ENCODE results near the gene AURKA.

AURKA gene

DNA sequence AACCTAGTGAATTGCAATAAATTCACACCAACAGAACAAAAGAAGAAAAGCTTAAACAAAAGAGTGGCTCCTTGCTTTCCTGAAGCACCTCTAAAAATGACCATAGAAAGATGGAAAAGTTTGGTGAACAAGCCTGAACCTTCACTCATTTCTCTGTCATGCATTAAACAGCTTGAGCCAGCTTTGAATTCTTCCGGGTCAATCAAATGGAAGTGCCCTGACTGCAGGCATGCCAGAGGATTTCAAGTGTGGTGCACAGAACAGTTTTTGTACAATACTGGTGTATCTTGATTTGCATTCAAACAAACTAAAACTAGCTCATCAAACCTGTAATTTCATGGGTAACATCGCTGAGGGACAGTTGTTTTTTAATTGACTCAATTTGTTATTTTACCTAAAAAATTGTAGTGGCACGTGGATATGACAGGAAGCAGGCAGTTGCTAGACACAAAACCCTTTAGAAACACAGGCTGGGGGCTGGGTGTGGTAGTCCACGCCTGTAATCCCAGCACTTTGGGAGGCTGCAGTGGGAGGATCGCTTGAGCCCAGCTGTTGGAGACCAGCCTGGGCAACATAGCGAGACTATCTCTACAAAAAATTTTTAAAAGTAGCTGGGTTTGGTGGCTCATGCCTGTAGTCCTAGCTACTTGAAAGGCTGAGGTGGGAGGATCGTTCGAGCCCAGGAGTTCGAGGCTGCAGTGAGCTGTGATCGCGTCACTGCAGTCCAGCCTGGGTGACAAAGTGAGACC is 29.1 kb upstream of the AURKA start:
- H3K4me3 Mint-ChIP-seq: no peak overlapping the region
- H3K9me3 Mint-ChIP-seq: no peaks in the 10 kb centered on the region
- peaks cover 26% of the 10 kb centered on the region for H3K4me1 Mint-ChIP-seq
- H3K27ac Mint-ChIP-seq: peak overlapping the region; percentile 10 to 38 (median 23)
- H3K36me3 Mint-ChIP-seq (ENCODE audit: low read depth): peaks cover 16% of the 10 kb centered on the region
- TF ChIP-seq, protein P1, sequence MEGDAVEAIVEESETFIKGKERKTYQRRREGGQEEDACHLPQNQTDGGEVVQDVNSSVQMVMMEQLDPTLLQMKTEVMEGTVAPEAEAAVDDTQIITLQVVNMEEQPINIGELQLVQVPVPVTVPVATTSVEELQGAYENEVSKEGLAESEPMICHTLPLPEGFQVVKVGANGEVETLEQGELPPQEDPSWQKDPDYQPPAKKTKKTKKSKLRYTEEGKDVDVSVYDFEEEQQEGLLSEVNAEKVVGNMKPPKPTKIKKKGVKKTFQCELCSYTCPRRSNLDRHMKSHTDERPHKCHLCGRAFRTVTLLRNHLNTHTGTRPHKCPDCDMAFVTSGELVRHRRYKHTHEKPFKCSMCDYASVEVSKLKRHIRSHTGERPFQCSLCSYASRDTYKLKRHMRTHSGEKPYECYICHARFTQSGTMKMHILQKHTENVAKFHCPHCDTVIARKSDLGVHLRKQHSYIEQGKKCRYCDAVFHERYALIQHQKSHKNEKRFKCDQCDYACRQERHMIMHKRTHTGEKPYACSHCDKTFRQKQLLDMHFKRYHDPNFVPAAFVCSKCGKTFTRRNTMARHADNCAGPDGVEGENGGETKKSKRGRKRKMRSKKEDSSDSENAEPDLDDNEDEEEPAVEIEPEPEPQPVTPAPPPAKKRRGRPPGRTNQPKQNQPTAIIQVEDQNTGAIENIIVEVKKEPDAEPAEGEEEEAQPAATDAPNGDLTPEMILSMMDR (IDR thresholded peaks at IDR 0.05; ENCODE audit: unreplicated experiment in 3 of 3): no peak
- H3K27me3 Mint-ChIP-seq (ENCODE audit: low read depth): no peaks in the 10 kb centered on the region

DNA sequence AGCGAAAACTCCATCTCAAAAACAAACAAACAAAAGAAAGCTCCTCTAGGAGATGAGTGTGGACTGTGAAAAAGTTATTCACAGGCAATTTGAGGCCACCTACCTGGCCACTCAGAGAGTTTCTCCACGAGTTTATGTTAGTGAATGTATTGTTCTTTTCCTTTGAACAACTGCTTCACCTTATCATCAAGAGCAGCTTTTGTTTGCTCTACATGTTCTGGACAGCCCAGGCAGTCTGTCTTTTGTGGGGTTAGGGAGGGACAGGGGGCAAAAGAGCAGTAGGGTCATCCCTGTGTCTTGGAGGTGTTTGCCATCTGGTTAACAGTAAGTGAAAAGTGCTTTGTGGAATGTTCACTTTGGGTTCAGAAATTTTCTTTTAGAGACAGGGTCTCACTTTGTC is 28.0 kb upstream of the AURKA start:
- no peaks in the 10 kb centered on the region for H3K27me3 Mint-ChIP-seq (ENCODE audit: low read depth)
- H3K4me1 Mint-ChIP-seq: peaks cover 26% of the 10 kb centered on the region
- no peak overlapping the region for H3K4me3 Mint-ChIP-seq
- peaks cover 16% of the 10 kb centered on the region for H3K36me3 Mint-ChIP-seq (ENCODE audit: low read depth)
- H3K27ac Mint-ChIP-seq: no peak overlapping the region
- TF ChIP-seq, protein P1 (IDR thresholded peaks at IDR 0.05; ENCODE audit: unreplicated experiment in 3 of 3): no peak
- no peaks in the 10 kb centered on the region for H3K9me3 Mint-ChIP-seq

DNA sequence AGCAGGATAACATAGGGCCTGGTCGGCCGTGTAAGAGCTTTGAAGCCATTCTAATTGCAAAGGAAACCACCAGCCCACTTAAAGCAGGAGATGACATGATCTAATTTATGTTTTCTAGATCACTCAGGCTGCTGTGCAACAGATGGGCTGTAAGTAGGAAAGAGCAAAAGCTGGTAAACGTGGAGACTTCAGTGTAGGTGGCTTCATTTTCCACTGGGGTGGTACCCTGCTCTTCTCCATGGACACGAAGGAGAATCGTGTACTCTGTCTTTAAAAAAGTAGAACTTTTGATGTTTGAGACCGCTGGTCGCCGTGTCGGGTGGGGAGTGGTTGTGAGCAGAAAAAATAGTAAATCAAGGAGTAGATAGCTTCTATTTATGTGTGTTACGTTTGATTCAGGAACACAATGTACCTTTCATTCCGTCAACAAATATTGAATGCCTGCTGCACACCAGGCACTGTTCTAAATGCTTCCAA is 26.4 kb upstream of the AURKA start:
- Mint-ChIP-seq H3K27ac (peak overlapping the region in 1 of 3 experiments; percentile 66), H3K27me3 (ENCODE audit: low read depth) (no peaks in the 10 kb centered on the region), H3K36me3 (ENCODE audit: low read depth) (peaks cover 21% of the 10 kb centered on the region), H3K9me3 (no peaks in the 10 kb centered on the region), H3K4me3 (no peak overlapping the region), H3K4me1 (peaks cover 26% of the 10 kb centered on the region)
- TF ChIP-seq, protein P1 (IDR thresholded peaks at IDR 0.05; ENCODE audit: unreplicated experiment in 3 of 3): no peak

- H3K4me3 Mint-ChIP-seq: no peak overlapping the region
- peaks cover 21% of the 10 kb centered on the region for H3K36me3 Mint-ChIP-seq (ENCODE audit: low read depth)
- H3K27me3 Mint-ChIP-seq (ENCODE audit: low read depth): no peaks in the 10 kb centered on the region
- no peaks in the 10 kb centered on the region for H3K9me3 Mint-ChIP-seq
- peak overlapping the region in 2 of 3 experiments; percentile 4 to 66 for H3K27ac Mint-ChIP-seq
- H3K4me1 Mint-ChIP-seq: peaks cover 24% of the 10 kb centered on the region
- TF ChIP-seq, protein P1 (IDR thresholded peaks at IDR 0.05; ENCODE audit: unreplicated experiment in 3 of 3): no peak
These were observed 25.9 kb upstream of the AURKA start for GRCh38 chr20:56417911-56418310.

DNA sequence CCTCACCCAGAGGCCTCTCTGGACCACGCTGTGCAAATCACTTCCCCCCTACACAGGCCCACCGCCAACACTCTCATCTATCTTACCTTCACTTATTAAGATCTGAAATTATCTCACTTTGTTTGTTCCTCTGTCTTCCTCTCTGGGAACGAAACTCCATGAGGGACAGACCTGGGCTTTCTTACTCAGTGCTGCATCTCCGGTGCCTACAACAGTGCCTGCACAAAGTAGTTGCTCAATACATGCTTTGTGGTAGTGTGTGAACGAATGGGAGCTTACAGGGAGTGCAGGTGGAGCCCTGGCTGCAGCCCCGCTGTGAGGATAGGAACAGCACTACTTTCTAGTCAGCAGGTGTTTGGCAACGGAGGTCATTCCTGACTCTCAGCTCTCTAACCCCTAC is 25.4 kb upstream of the AURKA start:
- H3K9me3 Mint-ChIP-seq: no peaks in the 10 kb centered on the region
- H3K27ac Mint-ChIP-seq: peak overlapping the region in 1 of 3 experiments; percentile 4
- H3K36me3 Mint-ChIP-seq (ENCODE audit: low read depth): peaks cover 21% of the 10 kb centered on the region
- no peak overlapping the region for H3K4me3 Mint-ChIP-seq
- H3K27me3 Mint-ChIP-seq (ENCODE audit: low read depth): no peaks in the 10 kb centered on the region
- TF ChIP-seq, protein P1 (IDR thresholded peaks at IDR 0.05; ENCODE audit: unreplicated experiment in 3 of 3): no peak
- H3K4me1 Mint-ChIP-seq: peaks cover 19% of the 10 kb centered on the region
